ENCODE data around the gene CSTPP1. TPM values are rescaled to one million over a fixed set of nuclear protein-coding genes. Genes with fewer than 3 reads are reported as not detected.

CSTPP1 gene
- total and polyA plus RNA-seq, 2 of the 8 experiments (the other 6 are each of a cell fraction or from before 2014, with no cell fraction given): 24.2 to 28.7 TPM

DNA sequence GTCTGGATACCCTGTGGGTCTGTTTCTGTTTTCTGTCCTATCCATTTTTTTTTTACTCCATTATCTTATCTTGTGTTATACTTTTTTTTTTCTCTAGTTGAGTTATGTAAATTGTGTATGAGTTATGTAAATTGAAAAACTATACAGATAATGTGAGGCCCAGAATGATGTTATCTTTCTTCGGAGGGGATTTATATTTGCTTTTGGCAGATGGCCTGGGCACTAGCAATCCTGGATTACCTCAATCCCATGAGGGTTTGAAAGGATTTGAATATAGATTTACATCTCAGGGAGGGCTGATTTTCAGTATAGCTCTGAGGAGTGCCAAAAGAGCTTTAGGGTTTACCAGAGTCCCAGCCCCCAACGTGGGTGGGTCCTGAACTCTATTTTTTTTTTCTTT, 71.0 kb downstream of the CSTPP1 start:
- no peak overlapping the region for H2BK15ac ChIP-seq (ENCODE audit: low read length)
- H3K27me3 ChIP-seq (replicated peaks in 1 of 4; ENCODE audit: control insufficient read depth in 3 of 4, extremely low read depth in 1 of 4, insufficient read depth in 3 of 4, low read length in 3 of 4): no peaks in the 10 kb centered on the region
- H2AK5ac ChIP-seq (ENCODE audit: low read depth, low read length): no peak overlapping the region
- no peak overlapping the region for H2BK20ac ChIP-seq (ENCODE audit: low read length)
- H2BK12ac ChIP-seq (ENCODE audit: low read depth, low read length): no peak overlapping the region
- H2AFZ ChIP-seq (ENCODE audit: low read length): no peak overlapping the region
- no peak overlapping the region for H2BK5ac ChIP-seq (ENCODE audit: low read depth, low read length)
- no peak overlapping the region for H2BK120ac ChIP-seq (replicated peaks; ENCODE audit: low read depth, low read length)
- H4K5ac ChIP-seq (ENCODE audit: insufficient read length, low read depth, low read length): no peak overlapping the region
- no peak overlapping the region for H3K18ac ChIP-seq (ENCODE audit: extremely low read depth, low read length)
- no peaks in the 10 kb centered on the region for H3K23me2 ChIP-seq (ENCODE audit: low read depth, low read length)
- no peak overlapping the region for H3K4me2 ChIP-seq (ENCODE audit: insufficient read depth in 1 of 2, low read depth in 2 of 2, low read length in 2 of 2)
- H3K27ac ChIP-seq (ENCODE audit: low read depth, low read length): no peak overlapping the region
- H3K36me3 ChIP-seq (ENCODE audit: control insufficient read depth in 2 of 4, insufficient read depth in 4 of 4, low read length in 3 of 4): no peaks in the 10 kb centered on the region
- no peaks in the 10 kb centered on the region for H3K79me2 ChIP-seq (ENCODE audit: control insufficient read depth in 1 of 2, insufficient read depth in 2 of 2, low read length in 2 of 2)
- 97% methylated on average over 2 of the region's 2 CpGs; no CpG with 5 or more reads in 1 of the 2 experiments for WGBS, 2 experiments (ENCODE audit: extremely low coverage in 1 of 2, insufficient coverage in 1 of 2, insufficient read length in 1 of 2, insufficient replicate concordance in 2 of 2, low coverage in 1 of 2, low lambda C conversion rate in 2 of 2, missing lambda C conversion rate in 1 of 2)
- H3K56ac ChIP-seq (replicated peaks; ENCODE audit: insufficient read length, low read depth, low read length): no peak overlapping the region
- POLR2A ChIA-PET (ENCODE audit: partially characterized antibody): interaction anchor here (0.6 kb wide), 1 partner anchor 315 kb away, joined by 3 read pairs; no protein-coding TSS in a partner anchor
- no peak overlapping the region for H3K4me3 ChIP-seq (ENCODE audit: extremely low read depth in 1 of 4, insufficient read depth in 2 of 4, low read depth in 3 of 4, low read length in 4 of 4)
- H4K91ac ChIP-seq (replicated peaks; ENCODE audit: insufficient read length, low read length): no peak overlapping the region
- H3K23ac ChIP-seq (ENCODE audit: insufficient read length): no peak overlapping the region
- H3K4me1 ChIP-seq (replicated peaks in 1 of 4; ENCODE audit: control insufficient read depth in 3 of 4, insufficient read depth in 4 of 4, low read length in 3 of 4): no peaks in the 10 kb centered on the region; a peak in 2 of 7 replicates
- H3K4ac ChIP-seq (replicated peaks; ENCODE audit: insufficient read length, low read depth, low read length): no peak overlapping the region
- DNase-seq (ENCODE audit: low read depth in 1 of 2, low spot score in 2 of 2) (no peak), FAIRE-seq (no peak)
- H3K14ac ChIP-seq (ENCODE audit: insufficient read length): no peak overlapping the region
- H3K79me1 ChIP-seq (ENCODE audit: low read depth, low read length): no peaks in the 10 kb centered on the region
- H4K20me1 ChIP-seq (replicated peaks in 1 of 2; ENCODE audit: control insufficient read depth in 1 of 2, insufficient read depth in 2 of 2, low read length in 2 of 2): no peaks in the 10 kb centered on the region
- no peak overlapping the region for H3K9ac ChIP-seq (replicated peaks in 1 of 4; ENCODE audit: extremely low read depth in 1 of 4, low read depth in 3 of 4, low read length in 3 of 4)
- no peaks in the 10 kb centered on the region for H3K9me3 ChIP-seq (ENCODE audit: insufficient read depth in 2 of 2, low read depth in 1 of 2, low read length in 1 of 2)
- H4K8ac ChIP-seq (ENCODE audit: extremely low read depth, insufficient read depth, low read length): no peak overlapping the region
- CTCF ChIA-PET (ENCODE audit: partially characterized antibody): no interaction called here
- TF ChIP-seq PHF8 (conservative IDR thresholded peaks at IDR 0.05; ENCODE audit: low read depth, low read length) (no peak), POLR2A (IDR thresholded peaks at IDR 0.05; ENCODE audit: control extremely low read depth in 1 of 2, low read depth in 2 of 2, low read length in 2 of 2) (no peak), SRF (IDR thresholded peaks at IDR 0.05; ENCODE audit: low read depth, low read length) (no peak), BACH1 (IDR thresholded peaks at IDR 0.05; ENCODE audit: low read length) (no peak), JUND (IDR thresholded peaks at IDR 0.05; ENCODE audit: low read length) (no peak), CBX8 (IDR thresholded peaks at IDR 0.05; ENCODE audit: borderline replicate concordance, low read depth, low read length) (no peak), CTBP2 (IDR thresholded peaks at IDR 0.05; ENCODE audit: borderline replicate concordance, insufficient read depth, insufficient read length, low read length) (no peak), TEAD4 (IDR thresholded peaks at IDR 0.05; ENCODE audit: low read depth, low read length) (no peak), POLR2AphosphoS5 (IDR thresholded peaks at IDR 0.05; ENCODE audit: low read depth, low read length) (no peak), SP2 (IDR thresholded peaks at IDR 0.05; ENCODE audit: low read length) (no peak), GABPA (IDR thresholded peaks at IDR 0.05; ENCODE audit: borderline replicate concordance, insufficient read depth, low read length) (no peak), CBX5 (IDR thresholded peaks at IDR 0.05; ENCODE audit: low read depth, low read length) (no peak), GTF2F1 (IDR thresholded peaks at IDR 0.05; ENCODE audit: borderline replicate concordance, low read depth, low read length) (no peak), ATF3 (IDR thresholded peaks at IDR 0.05; ENCODE audit: insufficient read depth, low read depth, low read length) (no peak)
- TF ChIP-seq, protein P1, sequence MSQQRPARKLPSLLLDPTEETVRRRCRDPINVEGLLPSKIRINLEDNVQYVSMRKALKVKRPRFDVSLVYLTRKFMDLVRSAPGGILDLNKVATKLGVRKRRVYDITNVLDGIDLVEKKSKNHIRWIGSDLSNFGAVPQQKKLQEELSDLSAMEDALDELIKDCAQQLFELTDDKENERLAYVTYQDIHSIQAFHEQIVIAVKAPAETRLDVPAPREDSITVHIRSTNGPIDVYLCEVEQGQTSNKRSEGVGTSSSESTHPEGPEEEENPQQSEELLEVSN (IDR thresholded peaks at IDR 0.05): no peak
